HEK293T (cell line): ENCODE results near the gene ABI1.
A peak's percentile ranks its signal among the peaks of the same experiment; 100 is the strongest.

Source experiments
- CTCF ChIA-PET: fragments of 350-600 bp; formaldehyde crosslinking; extraction: SDS; loops from one replicate; lab custom pipeline; 2021; ENCODE audit warnings: antibody characterized with exemption, inconsistent platforms; lab: Yijun Ruan, JAX
- POLR2A ChIA-PET: fragments of 350-600 bp; formaldehyde crosslinking; extraction: SDS; loops from one replicate; lab custom pipeline; 2020; ENCODE audit warnings: antibody characterized with exemption, inconsistent platforms; lab: Yijun Ruan, JAX
- DNase-seq: peaks from one replicate; pipeline ENCODE4 v3.0.0; 2012; ENCODE audit warnings: mixed read lengths; ENCODE audit errors: extremely low spot score
- ARNT ChIP-seq: fragments of 450-650 bp; IDR thresholded peaks from 2 replicates; pipeline ENCODE4 v1.6.1; 2017; ENCODE audit warnings: mild to moderate bottlenecking
- BHLHE40 ChIP-seq: fragments of 450-650 bp; IDR thresholded peaks from 2 replicates; pipeline ENCODE4 v1.6.1; 2016; ENCODE audit warnings: mild to moderate bottlenecking, moderate library complexity, borderline replicate concordance
- CTBP1 ChIP-seq: fragments of 450-650 bp; IDR thresholded peaks from 2 replicates; pipeline ENCODE4 v1.6.1; 2016; ENCODE audit warnings: borderline replicate concordance
- ELF4 ChIP-seq: fragments of 450-650 bp; IDR thresholded peaks from 2 replicates; pipeline ENCODE4 v1.6.1; 2017; ENCODE audit warnings: antibody characterized with exemption
- FOXA1 ChIP-seq: fragments of 450-650 bp; IDR thresholded peaks from 2 replicates; pipeline ENCODE4 v1.6.1; 2016; ENCODE audit warnings: mild to moderate bottlenecking
- FOXK2 ChIP-seq: fragments of 450-650 bp; IDR thresholded peaks from 2 replicates; pipeline ENCODE4 v1.6.1; 2016; ENCODE audit warnings: mild to moderate bottlenecking
- FOXM1 ChIP-seq: fragments of 450-650 bp; IDR thresholded peaks from 2 replicates; pipeline ENCODE4 v1.6.1; 2017; ENCODE audit warnings: mild to moderate bottlenecking, borderline replicate concordance
- HDGF ChIP-seq: fragments of 450-650 bp; IDR thresholded peaks from 2 replicates; pipeline ENCODE4 v1.6.1; 2017; ENCODE audit warnings: antibody characterized with exemption, borderline replicate concordance
- L3MBTL2 ChIP-seq: fragments of 450-650 bp; conservative IDR thresholded peaks from 2 replicates; pipeline ENCODE4 v1.6.1; 2016; ENCODE audit warnings: mild to moderate bottlenecking
- LEF1 ChIP-seq: fragments of 450-650 bp; IDR thresholded peaks from 2 replicates; pipeline ENCODE4 v1.6.1; 2017; ENCODE audit warnings: mild to moderate bottlenecking, borderline replicate concordance
- NFRKB ChIP-seq: fragments of 450-650 bp; IDR thresholded peaks from 2 replicates; pipeline ENCODE4 v1.6.1; 2016; ENCODE audit warnings: mild to moderate bottlenecking, moderate library complexity
- SP1 ChIP-seq: fragments of 450-650 bp; IDR thresholded peaks from 2 replicates; pipeline ENCODE4 v1.6.1; 2017
- SUZ12 ChIP-seq: fragments of 450-650 bp; IDR thresholded peaks from 2 replicates; pipeline ENCODE4 v1.6.1; 2016; ENCODE audit warnings: mild to moderate bottlenecking
- TARDBP ChIP-seq: fragments of 450-650 bp; IDR thresholded peaks from 2 replicates; pipeline ENCODE4 v1.6.1; 2016
- ZNF384 ChIP-seq: fragments of 450-650 bp; IDR thresholded peaks from 2 replicates; pipeline ENCODE4 v1.6.1; 2016
- TF ChIP-seq, protein P1 (sequence below): fragments of 450-650 bp; IDR thresholded peaks from 2 replicates; pipeline ENCODE4 v1.6.1; 2016

ABI1 gene

DNA sequence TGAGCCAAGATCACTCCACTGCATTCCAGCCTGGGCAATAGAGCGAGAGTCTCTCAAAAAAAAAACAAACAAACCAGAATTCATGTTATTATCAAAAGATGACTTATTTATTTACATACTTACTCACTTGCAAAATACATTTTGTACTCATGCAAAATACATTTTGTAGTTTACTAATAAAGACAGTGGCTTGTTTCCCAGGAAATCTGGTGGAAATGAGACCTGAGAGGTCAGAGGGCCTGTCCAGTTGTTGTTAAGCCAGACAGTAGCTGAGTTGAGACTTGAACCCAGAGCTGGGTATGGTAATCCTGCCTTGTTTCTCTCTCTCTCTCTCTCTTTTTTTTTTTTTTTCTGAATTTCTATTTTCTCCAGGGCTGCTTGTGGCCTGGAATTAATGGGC is 133.8 kb downstream of the ABI1 start:
- CTCF ChIA-PET: interaction anchor here (1.0 to 2.2 kb wide), 3 partner anchors 150 to 163 kb away, joined by 4 to 50 read pairs (median 4); no protein-coding TSS in a partner anchor
- no peak for DNase-seq
- TF ChIP-seq ARNT (no peak), FOXK2 (no peak), BHLHE40 (no peak), LEF1 (no peak), HDGF (no peak), L3MBTL2 (no peak), SUZ12 (no peak), TARDBP (no peak)
- TF ChIP-seq, protein P1, sequence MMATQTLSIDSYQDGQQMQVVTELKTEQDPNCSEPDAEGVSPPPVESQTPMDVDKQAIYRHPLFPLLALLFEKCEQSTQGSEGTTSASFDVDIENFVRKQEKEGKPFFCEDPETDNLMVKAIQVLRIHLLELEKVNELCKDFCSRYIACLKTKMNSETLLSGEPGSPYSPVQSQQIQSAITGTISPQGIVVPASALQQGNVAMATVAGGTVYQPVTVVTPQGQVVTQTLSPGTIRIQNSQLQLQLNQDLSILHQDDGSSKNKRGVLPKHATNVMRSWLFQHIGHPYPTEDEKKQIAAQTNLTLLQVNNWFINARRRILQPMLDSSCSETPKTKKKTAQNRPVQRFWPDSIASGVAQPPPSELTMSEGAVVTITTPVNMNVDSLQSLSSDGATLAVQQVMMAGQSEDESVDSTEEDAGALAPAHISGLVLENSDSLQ: no peak
- POLR2A ChIA-PET: no interaction called here

DNA sequence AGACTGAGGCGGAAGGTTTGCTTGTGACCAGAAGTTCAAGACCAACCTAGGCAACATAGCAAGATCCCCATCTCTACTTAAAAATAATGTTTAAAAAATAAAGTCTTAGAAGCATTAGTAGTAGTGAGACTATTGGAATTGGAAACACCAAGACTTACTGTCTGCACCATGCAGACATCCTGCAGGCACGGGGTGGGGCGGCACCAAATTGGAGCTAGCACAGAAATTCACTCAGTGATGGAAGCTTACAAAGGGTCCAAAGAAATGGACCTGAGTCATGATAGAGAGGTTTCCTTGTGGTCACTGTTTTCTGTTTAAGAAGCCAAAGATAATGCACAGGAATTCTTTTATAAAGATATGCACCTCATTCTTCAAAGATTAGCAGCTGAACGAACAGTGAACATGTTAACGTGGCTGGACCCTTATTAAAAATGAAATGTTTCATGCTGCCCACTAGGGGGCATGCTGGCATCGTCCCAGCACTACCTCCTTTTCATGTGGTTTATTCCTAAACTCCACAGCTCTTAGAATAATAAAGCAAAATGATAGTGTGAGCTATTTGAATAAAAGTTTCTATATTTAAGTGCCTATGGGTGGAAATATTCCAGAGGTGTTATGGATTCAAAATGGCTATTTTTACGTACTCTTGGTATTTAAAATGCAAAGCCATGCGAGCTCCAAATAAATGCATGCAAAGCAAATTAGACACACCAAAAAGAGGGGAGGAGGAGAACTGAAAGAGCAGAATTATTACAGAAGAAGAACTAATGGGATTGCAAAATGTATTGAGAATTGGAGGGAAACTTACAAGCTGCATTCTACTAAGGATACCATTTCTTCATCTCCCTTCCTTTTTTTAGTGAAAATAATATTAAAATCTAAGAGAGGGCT is 134.7 kb downstream of the ABI1 start:
- DNase-seq: peak; percentile 62
- POLR2A ChIA-PET: no interaction called here
- CTCF ChIA-PET: interaction anchor here (0.6 to 2.2 kb wide), 9 partner anchors 9 to 191 kb away, joined by 3 to 50 read pairs (median 3); no protein-coding TSS in a partner anchor
- TF ChIP-seq FOXM1 (no peak), FOXA1 (no peak), SUZ12 (no peak), ARNT (no peak), TARDBP (no peak), CTBP1 (no peak), L3MBTL2 (no peak)

DNA sequence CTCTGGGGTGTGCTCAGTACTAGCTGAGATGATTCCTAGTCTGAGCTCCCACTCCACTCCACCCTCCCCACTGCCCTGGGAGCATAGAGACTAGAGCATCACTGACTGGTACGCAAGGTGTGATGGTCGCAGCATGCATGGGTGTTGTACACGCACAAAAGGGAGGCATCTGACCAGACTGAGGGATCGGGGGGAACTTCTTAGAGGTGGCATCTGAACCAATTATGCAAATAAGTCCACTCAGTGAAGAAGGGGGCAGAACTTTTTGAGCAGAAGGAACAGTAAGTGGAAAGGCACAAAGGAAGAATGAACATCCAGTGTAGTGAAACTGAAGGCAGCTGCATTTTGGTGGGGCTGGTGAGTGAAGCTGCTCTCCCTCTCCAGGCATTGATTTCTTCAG is 137.7 kb downstream of the ABI1 start:
- POLR2A ChIA-PET: no interaction called here
- TF ChIP-seq FOXM1 (no peak), ELF4 (no peak), L3MBTL2 (no peak), TARDBP (no peak), FOXA1 (no peak), SUZ12 (no peak), LEF1 (no peak), NFRKB (no peak), BHLHE40 (no peak), HDGF (no peak), ZNF384 (no peak), CTBP1 (no peak)
- TF ChIP-seq, protein P1: no peak
- DNase-seq: no peak
- CTCF ChIA-PET: interaction anchor here (0.8 kb wide), 1 partner anchor 158 kb away, joined by 3 read pairs; no protein-coding TSS in a partner anchor

GRCh38 chr10:26721561-26721960 is 139.2 kb downstream of the ABI1 start:
- ChIA-PET POLR2A (no interaction called here), CTCF (no interaction called here)
- no peak for DNase-seq
- TF ChIP-seq SP1 (no peak), ZNF384 (no peak), TARDBP (no peak), CTBP1 (no peak), LEF1 (no peak), HDGF (no peak), FOXK2 (no peak), NFRKB (no peak), L3MBTL2 (no peak), ELF4 (no peak), ARNT (no peak), FOXA1 (no peak), FOXM1 (no peak)
- TF ChIP-seq, protein P1: no peak

- DNase-seq: no peak
- CTCF ChIA-PET: no interaction called here
- POLR2A ChIA-PET: no interaction called here
- no peak for TF ChIP-seq SP1
- no peak for TF ChIP-seq SUZ12
- TF ChIP-seq ZNF384: no peak
- TF ChIP-seq L3MBTL2: no peak
- TF ChIP-seq LEF1: no peak
- TF ChIP-seq FOXA1: no peak
- TF ChIP-seq CTBP1: no peak
- TF ChIP-seq NFRKB: no peak
- no peak for TF ChIP-seq TARDBP
- TF ChIP-seq ELF4: no peak
- no peak for TF ChIP-seq HDGF
Observed at GRCh38 chr10:26717476-26717875, 143.3 kb downstream of the ABI1 start.

DNA sequence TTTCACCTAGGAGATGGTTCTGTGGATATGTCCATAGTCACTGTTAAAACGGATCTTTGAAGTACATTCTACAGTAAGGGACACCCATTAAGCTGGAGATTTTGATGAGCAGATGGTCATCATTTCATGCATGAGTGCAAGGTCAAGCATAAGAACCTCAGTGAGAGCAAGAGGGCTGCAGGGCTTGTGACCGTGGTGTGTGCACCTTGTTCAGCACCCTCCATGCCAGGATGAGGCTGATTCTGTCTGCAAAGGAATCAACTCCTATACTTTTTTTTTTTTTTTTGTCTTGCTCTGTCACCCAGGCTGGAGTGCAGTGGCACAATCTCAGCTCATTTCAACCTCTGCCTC is 145.6 kb downstream of the ABI1 start:
- CTCF ChIA-PET: no interaction called here
- DNase-seq: no peak
- no peak for TF ChIP-seq FOXM1
- TF ChIP-seq, protein P1: no peak
- TF ChIP-seq BHLHE40: no peak
- POLR2A ChIA-PET: no interaction called here
